Measurements from ENCODE around the gene NID1. TPM values are rescaled to one million over a fixed set of nuclear protein-coding genes. Genes with fewer than 3 reads are reported as not detected.
"Not testable (repeated sequence)": the region's sequence is repeated elsewhere in the genome, so short reads cannot be mapped to it uniquely, and the experiment has no call there.

NID1 gene
- total RNA-seq, 1 donor from 2014 or later, result 0.61 TPM

- intact Hi-C loops (cut with micrococcal nuclease); DNase-seq; H3K27ac Mint-ChIP-seq; H3K4me3 Mint-ChIP-seq; H3K27me3 Mint-ChIP-seq; H3K9me3 Mint-ChIP-seq; H3K36me3 Mint-ChIP-seq (ENCODE audit: low read depth): not testable (repeated sequence)
- H3K4me1 Mint-ChIP-seq, result peaks cover 27% of the 10 kb centered on the region
Observed at GRCh38 chr1:235927551-235927950, 137.3 kb downstream of the NID1 start.

Other genes with a start within 250 kb of the NID1 start
- gene LYST, start 198.2 kb downstream of the NID1 start, total RNA-seq, result 94.5 and 106 TPM in 2 replicates
- 6.6 and 7.7 TPM in 2 replicates for gene GPR137B, start 77.4 kb upstream of the NID1 start, total RNA-seq
- 1.5 and 3.2 TPM in 2 replicates for gene ERO1B, start 216.9 kb upstream of the NID1 start, total RNA-seq